GM21576 (cell line): ENCODE measurements around the gene DYRK1A.

Experiments
- ATAC-seq: cut with Tn5 transposase; IDR thresholded peaks from one replicate; pipeline ENCODE4 v1.9.1; 2021; ENCODE audit warnings: mild to moderate bottlenecking, moderate library complexity; ENCODE audit not compliant: unreplicated experiment

The DYRK1A gene

DNA sequence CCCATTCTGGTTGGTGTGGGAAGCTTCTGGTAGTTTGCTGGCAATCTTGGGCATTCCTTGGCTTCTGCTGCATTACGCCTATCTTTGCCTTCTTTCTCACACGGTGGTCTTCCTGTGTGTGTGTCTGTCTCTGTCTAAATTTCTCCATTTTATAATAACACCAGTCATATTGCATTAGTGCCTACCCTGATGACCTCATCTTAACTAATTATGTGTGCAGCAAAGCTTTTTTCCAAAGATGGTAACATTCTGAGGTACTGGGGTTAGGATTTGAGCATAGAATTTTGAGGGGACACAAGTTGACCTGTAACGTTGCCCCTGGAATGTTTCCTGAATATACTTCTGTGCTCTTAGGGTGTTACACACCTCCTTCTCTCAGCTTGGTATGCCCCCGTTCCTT is 77.1 kb downstream of the DYRK1A start:
- ATAC-seq = no peak

DNA sequence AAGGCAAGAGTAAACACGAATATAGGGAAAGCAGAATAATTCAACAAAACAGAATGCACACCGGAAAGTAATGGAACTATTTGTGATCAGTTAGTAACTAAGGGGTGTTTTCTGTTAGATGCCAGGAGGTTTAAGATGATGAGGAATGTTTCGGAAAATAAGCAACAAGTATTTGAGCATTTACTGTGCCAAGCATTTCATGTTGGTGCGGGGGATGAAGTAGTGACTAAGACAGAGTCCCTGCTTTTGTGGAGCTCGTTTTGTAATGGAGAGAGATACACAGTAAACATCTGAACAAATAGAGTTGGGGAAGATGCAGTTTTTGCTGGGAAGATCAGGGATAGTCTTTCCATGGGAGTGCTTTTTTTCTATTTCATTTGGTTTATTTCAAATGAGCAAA is 78.7 kb downstream of the DYRK1A start:
- no peak for ATAC-seq

DNA sequence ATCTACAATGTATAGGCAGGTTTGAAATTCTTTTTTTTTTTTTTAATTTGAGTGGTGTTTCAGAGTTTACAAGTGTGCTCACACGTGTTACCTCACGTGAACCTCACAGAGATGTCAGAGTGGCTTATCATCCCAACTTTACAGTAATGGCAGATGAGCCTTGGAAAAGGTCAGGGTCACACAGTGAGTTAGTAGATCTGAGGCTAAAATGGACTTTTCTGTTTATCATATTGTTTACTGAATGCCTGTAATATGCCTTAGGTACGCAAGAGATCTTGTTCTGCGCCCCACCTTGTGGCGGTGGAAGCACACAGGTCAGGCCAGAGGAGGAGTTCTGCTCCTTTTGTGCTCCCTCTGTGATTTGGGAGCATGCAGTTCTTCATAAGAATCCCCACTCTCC is 80.0 kb downstream of the DYRK1A start:
- ATAC-seq = no peak

- ATAC-seq = no peak
These were observed 80.8 kb downstream of the DYRK1A start for GRCh38 chr21:37447288-37447936.

- no peak for ATAC-seq
These were observed 82.8 kb downstream of the DYRK1A start for GRCh38 chr21:37449302-37449937.

GRCh38 chr21:37450445-37450941 is 83.9 kb downstream of the DYRK1A start:
- ATAC-seq = no peak

DNA sequence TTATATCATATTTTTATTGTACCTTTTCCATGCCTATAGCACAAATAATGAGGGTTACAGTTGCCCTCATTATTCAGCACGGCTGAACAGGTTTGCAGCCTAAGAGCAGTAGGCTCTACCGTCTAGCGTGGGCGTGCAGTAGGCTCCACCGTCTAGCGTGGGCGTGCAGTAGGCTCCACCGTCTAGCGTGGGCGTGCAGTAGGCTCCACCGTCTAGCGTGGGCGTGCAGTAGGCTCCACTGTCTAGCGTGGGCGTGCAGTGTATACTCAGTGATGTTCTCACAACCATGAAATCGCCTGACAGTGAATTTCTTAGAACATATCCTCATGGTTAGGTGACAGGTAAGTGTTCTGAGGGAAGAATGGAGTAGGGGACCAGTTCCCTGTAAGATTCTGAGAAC is 84.9 kb downstream of the DYRK1A start:
- ATAC-seq = no peak

DNA sequence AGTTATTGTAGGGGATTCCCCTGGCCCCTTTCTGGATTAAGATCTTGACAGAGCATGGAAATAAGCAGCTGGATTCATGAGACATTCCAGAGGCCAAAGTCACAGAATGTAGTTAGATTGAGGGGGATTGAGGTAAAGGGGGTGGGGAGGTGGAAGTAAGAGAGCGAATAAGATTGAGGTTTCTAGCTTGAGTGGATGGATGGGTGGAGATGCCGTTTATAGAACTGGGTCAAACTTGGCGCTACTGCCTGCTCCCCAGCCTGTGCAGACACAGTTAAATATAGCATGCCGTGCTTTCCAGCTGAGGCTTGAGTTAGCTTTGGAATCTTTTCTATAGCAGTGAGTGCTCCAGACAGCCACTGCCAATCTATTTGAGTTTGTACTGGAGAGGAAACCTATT is 85.7 kb downstream of the DYRK1A start:
- ATAC-seq = no peak

DNA sequence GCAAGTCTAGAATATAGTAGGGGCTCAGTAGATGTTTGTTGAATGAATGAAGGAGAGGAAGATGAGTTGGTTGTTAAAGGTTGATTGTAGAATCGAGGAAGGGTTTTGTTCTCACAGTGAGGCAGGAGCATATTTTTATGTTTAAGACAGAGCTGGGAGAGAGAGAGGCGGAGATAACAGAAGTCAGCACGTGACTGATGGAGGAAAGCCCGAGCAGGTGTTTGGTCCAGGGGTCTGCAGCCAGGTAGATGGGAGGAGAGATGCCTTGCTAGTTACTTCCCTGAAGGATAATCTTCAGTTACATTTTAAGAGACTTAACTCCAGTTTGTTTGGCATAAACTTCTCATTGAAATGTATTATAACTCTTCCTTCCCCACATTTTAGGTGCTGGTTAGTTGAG is 86.8 kb downstream of the DYRK1A start:
- no peak for ATAC-seq

- no peak for ATAC-seq
These were observed 88.4 kb downstream of the DYRK1A start for GRCh38 chr21:37454869-37455503.

DNA sequence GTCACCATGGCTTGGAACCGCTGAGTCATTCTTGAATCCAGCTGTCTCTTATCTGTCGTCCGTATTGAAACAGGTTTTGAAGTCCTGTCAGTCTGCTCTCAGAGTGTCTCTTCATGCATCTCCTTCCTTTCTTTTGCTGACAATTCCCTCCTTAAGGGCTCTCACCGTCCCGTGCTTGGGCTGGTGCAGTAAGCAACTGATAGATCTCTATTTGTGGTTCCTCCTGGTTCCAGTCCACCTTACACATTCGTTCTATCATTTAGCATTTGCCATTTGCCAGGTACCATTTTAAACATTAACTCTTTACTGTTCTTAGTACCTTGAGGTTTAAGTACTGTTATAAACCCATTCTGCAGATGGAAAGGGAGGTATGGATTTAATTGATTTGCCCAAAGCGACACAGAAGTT is 88.9 kb downstream of the DYRK1A start:
- ATAC-seq = no peak

- no peak for ATAC-seq
These were observed 92.2 kb downstream of the DYRK1A start for GRCh38 chr21:37458669-37459276.

DNA sequence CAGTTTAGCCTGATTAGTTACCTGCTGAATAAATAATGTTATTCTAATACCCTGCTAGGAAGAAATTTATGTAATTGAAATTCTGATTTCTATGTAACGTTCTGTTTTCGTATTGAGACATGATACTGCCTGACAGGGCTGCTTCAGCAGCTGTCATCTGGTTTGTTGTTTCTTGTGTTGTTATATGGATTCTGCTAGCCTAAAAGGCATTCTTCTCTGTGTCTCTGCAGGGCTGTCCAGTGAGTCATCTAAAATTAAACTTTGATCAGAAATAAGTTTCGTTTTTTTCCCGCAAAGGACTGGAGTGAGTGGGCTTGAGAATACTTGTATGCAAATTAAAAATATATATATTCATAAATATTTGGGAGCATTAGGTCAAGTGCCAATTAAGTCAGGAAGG is 93.0 kb downstream of the DYRK1A start:
- no peak for ATAC-seq

- ATAC-seq = no peak
These were observed 93.6 kb downstream of the DYRK1A start for GRCh38 chr21:37460196-37460595.

- ATAC-seq = no peak
These were observed 94.9 kb downstream of the DYRK1A start for GRCh38 chr21:37461479-37461878.

- no peak for ATAC-seq
These were observed 95.7 kb downstream of the DYRK1A start for GRCh38 chr21:37462087-37462861.

DNA sequence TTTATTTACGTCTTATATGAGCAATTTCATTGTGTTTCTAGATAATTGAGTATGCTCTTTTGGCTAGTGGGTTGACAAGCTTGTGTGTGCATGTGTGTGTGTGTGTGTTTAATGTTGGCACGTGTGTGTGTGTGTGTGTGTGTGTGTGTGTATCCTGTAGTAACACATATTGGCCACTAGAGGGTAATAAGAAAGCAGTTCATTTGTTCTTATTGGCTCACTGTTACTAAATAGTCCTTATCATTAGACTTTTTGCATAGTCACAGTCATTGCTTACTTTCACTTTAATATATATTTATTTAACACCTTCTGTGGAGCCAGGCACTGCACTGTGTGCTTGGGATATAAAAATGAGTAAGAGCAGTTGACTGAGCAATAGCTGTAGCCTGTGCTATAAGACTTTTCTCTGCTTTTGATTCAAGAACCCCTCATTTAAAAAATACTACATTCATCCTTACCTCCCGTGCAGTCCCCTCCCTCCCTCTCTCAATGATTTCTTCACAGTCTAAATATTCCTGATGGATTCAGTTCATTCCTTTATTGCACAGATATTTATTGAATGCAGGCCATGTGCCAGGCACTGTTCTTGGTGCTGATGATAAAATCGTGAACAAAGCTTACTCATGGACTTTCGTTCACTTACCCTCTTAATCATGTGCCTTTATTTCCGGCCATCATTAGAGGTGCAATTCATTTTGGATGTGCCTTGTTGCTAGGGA is 96.7 kb downstream of the DYRK1A start:
- no peak for ATAC-seq

- no peak for ATAC-seq
These were observed 100.5 kb downstream of the DYRK1A start for GRCh38 chr21:37467082-37467481.

GRCh38 chr21:37468909-37469308 is 102.3 kb downstream of the DYRK1A start:
- ATAC-seq = no peak

DNA sequence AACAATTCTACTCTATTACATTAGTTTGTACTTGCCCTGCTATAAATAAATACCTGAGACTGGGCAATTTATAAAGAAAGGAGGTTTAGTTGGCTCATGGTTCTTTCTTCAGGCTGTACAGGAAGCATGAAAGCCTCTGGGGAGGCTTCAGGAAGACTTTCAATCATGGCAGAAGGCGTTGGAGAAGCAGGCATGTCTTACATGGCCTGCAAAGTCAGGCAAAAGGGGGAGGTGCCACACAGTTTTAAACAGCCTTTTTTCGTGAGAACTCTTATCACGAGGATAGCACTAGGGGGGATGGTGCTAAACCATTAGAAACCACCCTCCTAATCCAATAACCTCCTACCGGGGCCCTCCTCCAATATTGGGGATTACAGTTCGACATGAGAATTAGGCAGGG is 102.9 kb downstream of the DYRK1A start:
- ATAC-seq = no peak
